HG03439 (cell line): ENCODE measurements around the gene KRT3.

Experiments
- ATAC-seq: cut with Tn5 transposase; IDR thresholded peaks from one replicate; pipeline ENCODE4 v1.9.1; 2021; ENCODE audit warnings: mild to moderate bottlenecking, moderate library complexity; ENCODE audit not compliant: unreplicated experiment

KRT3 gene

DNA sequence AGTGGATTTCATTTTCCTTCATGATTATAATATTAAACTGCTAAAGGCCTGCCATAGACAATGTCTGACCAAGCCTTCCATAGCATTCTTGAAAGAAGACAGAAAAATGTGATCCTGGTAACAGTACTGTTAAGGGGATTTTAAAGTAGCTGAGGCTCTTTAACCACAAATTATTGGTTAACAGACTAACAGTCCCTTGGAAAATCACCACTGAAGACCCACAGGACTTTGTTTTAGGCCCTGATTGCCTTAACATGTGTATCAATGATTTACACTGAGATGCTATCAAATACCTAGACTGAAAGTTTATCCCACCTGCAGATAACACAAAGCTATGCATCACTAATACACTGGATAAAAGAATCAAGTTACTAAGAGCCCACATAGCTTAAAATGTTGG, 32.2 kb upstream of the KRT3 start:
- no peak for ATAC-seq

DNA sequence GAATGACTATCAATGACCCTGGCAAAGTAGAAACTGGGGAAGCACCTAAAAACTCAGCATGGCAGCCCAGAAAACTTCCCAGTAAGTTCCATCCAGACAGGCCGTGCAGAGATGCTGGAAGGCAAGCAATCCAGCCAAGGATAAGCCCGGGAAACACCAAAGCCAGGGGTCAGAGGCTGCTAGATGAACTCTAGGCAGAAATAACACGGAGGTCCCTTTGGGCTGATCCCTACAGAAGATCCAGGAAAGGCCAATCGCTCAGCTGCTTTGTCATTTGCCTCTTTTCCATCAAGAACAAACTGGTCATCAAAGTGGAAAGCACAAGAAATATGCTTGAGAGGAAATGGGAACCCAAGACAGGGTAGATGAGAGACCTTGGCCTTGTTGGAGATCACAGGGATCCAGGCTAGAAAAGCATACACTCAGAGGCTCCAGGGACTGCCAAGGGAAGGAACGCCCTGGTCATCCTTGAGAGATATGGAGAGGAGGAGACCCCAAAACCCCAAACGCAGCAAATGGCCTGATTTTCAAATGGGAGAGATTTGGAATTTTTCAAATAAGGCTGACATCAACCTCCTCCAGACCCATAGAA, 31.7 kb upstream of the KRT3 start:
- no peak for ATAC-seq

DNA sequence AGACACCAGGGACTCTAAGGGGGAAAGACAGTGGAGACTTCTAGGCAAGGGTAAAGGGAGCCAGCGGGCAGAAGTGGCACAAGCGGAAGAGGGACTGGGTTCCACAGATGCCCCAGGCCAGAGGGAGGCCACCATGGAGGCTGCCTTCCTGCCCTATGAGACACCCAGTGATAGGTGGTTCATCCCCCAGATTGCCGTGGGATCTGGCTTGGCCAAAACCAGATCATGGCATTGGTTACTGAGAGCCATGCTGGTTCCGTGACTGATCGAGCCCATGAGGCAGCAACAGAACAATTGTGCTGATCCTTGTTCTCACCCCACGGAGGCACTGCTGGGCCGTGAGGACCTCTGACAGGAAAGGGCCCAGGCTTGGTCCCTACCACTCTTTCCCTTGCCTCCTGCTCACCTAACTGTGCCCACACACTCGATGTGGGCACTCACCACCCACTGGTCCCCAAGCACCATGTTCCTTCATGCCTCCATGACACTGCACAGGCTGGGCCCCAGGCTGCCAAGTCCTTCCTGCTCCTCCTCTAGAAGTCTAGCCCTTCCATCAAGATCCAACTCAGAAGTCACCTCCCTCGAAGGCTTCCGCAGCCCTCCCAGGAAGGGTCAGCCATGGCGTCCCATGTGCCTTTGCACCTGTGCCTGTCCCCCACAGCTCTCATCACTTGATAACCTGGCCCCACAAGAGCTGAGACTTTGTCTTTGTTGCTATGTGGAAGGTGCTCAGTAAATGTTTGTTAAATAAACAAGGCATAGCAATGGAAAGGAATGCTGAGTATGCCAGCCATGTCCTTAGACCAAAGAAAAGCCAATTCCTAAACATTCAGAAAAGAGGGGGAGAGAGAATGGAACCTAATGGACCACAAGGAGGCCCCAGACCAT, 30.9 kb upstream of the KRT3 start:
- no peak for ATAC-seq

DNA sequence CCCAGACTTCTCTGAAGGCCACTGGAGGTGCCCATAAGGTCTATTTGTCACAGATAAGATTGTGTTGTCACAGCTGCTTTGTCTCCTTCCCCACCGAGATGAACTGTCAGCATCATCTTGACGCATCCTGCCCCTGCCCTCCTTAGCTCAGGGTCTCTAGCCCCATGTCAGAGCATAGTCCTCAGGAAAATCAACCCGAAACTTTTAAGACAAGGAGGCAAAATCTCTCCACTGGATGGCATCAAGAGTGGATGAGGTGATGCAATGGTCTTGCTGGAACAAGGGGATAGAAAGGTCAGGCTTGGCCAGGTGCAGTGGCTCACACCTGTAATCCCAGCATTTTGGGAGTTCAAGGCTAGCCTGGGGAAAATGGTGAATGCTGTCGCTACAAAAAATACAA, 30.0 kb upstream of the KRT3 start:
- no peak for ATAC-seq

DNA sequence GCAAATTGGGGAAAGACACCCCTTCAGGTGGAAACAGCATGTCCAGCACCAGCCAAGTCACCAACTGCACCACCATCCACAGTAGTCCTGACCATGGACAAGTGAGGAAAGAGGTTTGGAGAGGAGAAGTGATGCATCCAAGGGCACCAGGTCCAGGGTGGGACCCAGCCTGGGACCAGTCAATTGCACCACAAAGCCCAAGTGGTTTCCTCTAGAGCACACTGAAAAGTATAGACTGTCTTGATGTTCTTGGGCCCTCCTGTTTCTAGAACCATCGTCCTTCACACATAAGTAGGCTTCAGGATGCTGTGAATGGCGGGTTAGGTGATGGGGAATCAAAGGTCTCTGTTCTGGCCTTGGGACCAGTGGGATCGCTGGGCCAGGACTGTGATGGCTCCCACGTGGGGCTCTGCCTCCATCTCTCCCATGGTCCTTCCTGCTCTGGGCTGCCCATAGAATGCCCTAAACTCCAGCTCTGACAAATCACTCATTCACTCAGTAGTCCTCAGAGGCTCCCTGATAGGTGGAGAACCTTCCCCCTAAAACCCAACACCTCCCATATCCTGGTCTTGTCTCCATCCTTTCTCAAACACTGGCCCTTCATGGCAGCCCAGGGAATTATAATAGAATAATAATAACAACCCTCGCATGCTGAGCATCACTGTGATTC, 29.0 kb upstream of the KRT3 start:
- no peak for ATAC-seq

DNA sequence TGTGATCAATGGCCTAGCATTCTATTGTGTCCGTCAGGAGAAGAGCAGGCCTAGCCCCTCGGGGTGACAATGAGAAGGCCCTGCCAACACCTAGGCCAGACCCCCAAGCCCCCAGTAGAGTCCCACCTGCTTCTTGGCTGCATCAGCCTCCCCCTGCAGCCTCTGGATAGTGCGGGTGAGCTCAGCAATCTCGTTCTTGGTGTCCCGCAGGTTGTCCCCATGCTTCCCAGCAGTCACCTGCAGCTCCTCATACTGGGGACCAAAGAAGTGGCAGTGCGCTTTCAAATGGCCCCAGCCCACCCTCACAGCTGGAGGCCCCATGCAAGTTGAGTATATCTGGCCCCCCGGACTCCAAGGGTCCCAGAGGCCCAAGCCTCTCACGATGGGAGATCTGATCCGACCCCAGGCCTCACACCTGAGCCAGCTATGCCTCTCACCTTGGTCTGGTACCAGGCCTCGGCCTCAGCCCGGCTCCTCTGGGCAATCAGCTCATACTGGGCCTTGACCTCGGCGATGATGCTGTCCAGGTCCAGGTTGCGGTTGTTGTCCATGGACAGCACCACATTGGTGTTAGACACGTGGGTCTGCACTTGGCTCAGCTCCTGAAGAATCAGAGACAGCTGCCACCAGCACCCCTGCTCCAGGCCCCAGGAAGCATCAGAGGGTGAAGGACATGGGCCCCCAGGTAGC, 28.0 kb upstream of the KRT3 start:
- ATAC-seq = no peak

DNA sequence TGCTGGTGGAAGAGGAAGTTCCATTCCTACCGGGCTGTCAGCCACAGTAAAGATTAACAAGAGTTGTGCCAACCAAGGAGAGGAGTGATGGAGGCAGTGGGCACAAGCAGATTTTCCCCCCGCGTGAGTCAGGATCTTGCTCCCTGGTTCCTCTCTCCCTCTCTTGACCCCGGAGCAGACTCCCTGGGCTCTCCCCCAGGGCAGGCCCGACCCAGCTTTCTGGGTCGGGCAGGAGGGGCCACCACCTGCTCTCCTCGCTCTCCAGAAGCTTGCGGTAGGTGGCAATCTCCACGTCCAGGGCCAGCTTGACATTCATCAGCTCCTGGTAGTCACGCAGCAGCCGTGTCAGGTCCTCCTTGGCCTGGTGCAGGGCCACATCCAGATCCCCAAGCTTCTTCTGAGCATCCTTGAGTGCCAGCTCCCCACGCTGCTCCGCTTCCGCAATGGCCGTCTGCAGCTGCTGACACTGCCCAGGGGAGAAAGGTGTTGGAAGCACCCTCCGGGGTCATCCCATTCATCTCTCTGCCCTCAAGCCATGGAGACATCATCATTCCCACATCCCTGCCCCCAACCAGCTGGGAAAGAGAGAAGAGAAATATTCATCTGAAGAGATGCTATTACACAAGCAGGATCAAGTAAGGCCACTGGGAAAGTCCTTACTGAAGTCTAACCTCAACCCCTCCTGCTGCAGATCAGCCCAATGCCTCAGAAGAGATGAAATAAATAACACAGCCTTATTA, 27.0 kb upstream of the KRT3 start:
- no peak for ATAC-seq

DNA sequence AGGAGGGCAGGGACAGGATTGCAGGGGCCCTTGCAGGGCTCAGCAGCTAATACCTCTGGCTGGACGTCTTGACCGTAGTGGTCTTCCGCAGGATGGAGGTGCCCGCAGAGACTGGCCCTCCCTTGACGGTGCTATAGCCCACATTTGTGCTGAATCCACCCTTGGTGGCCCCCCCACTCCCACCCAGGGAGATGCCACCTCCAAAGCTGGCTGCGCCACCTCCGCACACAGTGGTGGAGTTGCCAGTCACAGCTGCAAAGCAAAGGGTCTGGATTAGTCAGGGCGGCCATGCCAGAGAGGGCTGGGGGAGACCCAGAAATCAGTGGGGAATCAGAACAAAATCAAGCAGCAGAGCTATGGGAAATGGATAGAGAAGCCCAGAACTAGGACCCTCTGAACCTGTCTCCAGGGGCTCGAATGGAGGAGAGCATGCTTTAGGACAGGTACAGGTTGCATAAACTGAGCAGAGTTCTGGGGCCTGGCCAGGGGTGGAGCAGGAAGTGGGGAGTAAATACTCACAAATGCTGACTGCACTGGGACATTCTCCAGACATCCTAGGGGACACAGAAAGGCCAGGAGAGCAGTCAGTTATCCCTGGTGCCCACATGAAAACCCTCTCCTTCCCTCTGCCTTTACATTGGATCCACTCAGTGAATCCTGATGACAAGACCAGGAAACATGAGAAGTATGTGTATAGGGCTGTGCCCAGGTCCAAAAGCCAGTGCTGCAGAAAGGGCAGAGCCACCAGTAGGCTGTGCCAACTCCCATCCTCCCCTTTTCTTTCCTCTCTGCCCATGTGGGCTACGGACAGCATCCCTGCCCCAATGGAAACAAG, 26.1 kb upstream of the KRT3 start:
- no peak for ATAC-seq

DNA sequence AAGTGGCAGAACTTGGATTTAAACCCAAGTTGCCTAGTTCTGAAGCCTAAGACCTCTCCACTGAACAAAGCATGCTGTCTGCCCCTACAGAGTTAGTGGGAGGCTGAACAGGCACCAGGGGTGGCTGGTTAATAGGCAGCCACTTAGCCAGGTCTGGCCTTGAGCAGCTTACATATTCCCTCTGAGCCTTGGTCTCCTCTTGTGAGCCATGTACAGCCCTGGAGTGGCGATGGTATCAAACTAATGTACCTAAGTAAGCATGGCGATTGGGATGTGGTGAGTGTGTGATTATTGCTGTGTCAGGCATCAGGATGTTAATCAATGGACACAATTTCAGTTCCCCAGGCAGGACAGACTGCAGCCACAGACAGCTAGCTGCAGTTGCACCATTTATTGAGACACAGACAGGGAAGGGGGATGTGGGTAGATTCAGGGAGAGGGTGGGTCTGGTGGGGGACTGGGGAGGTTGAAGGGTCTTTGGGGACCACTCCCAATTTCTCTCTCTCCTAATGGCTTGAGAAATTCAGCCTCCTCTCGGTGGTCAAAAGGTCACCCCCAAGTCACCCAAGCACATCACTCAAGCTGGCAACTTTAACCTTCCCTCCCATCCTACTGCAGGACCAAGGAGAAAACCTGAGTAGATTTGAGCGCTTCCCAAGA, 25.3 kb upstream of the KRT3 start:
- no peak for ATAC-seq

DNA sequence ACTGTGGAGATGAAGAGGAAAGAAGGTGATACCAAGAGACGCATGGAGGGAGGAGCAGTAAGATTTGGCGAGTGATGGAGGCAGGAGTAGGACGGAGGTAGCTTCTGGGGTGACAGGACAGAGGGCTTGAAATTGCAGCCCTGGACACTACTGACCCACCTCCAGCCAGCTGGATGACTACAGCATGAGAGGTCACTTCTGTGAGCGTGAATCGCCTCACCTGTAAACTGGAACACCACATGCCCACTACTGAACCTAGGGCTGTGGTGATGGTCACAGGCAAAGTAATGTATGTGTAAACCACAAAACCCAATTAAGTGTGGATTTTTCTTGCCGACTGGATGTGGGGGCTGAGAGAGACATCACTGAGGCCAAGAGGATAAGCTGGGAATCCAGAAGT, 24.6 kb upstream of the KRT3 start:
- ATAC-seq = no peak

DNA sequence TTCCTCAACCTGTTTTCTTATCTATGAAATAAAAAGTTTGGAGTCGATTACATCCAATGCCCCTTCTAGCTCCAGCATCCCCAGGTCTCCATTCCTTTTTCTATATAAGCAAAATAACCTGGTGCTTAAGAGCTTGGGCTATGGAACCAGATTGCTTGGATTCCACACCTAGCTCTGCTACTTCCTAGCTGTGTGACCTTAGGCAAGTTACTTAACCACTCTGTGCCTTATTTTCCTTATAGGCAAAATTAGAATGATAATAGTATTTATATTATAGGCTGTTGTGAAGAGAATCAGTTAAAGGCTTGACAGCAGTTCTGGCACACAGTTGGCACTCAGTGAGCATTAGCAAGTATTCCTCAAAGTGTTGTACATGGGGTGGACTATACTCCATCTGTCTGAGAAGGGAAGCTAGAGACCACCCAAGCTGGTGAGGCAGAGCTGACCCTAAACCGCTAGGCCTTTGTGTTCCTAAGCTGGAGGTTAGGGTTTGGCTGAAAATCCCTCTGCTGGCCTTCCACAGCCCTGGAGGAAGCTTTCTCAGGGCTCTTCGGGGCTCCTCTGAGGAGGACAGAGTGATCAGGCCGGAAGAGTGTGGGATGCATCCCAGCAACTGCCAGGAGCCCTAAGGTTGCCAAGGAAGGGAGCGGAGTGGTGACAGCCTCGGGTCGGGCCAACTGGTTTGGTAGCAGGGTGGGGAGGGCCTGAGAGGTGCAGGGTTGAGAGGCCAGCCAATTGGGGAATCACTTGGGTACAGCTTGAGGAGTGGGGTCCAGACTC, 24.0 kb upstream of the KRT3 start:
- no peak for ATAC-seq

DNA sequence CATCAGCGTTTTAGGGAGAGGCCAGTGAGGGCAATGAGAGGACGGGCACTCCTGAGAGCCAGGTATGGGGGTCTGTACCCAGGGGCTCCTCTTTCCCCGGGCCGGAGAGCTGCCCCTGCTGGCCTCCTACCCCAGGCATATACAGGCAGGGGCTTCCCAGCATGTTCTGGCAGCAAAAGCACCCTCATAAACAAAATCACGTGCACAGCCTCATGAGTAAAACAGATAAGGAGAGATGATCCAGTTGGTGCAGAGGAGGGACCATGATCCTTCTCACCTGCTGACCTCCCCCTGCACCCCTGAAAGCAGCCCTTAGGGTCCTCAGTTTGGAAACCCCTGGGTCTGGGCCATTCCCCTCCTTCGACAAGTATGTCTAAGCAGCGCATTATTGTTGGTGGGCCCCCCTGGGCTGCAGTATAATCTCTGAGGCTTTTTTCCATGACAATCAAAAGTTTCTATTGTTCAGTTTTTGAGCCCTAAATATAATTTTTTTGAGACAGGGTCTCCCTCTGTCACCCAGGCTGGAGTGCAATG, 23.0 kb upstream of the KRT3 start:
- ATAC-seq = no peak

DNA sequence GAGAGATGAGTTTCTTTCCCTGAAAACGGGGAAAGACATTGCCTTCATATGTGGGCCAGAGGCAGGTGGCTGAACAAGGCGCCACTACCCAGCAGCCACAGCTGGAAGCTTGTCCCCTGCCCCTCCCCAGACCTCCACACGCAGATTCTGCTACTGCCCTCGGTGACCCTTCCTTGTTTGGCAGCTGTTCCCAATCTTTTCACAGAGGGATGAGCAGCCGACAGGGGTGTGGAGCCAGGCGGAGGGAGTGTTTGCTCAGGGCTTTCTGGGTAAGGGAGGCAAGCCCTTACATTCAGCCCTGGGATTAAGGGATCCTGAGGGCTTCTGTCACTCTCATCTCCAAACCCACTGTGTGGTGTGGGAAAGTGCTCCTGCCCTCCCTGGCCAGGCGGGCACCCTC, 22.5 kb upstream of the KRT3 start:
- no peak for ATAC-seq

DNA sequence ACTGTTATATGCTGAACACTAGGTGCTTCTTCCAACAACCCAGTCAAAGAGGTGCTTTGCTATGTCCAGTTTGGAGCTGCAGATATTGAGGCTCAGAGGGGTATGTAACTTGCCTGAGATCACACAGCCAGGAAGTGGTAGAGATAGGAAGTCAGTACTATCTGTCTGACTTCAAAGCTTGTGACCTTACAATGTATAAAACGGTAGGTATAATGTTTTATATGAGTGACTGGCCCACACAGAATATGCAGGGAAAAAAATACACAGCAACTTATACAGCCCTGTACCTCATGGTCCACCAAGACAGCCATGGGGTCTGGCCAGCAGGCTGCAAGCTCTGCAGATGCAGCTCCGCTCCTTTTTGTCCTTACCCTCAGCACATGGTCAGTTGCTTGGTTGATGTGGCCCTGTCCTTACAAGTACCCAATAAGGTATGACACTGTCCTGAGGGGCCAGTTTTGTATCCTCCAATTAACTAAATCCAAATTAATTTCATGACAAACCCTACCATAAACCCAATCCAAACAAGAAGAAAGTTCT, 21.9 kb upstream of the KRT3 start:
- ATAC-seq = no peak

DNA sequence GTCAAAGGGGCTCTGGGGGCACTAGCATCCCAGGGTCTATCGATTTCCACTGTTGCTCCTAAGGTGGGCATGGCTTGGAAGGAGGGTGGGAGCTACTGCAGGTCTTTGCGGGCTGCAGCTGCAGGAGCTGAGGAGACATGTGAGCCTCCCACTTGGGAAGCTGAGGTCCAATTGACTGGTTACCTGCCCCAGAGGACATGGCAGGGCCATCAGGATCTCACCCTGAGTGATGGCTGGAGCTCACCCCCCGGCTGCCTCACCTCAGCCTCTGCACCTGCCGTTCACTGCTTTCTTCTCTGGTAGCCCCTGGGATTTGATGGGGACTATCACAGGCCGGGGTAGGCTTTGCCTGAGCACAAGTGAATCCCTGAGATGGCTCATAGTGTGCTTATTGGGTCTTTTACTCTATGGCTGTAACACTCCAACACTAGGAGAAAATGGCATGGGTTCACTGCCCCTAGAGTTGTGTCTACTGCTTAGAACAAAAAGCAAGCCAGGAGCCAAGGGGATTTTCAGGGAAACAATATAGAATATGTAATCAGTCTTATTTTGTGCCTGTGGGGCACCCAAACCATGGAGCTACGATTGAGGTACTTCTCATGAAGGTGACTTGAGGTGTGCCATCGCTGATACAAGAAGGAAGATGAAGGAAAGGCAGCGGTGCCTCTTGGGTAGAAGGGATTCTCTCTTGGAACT, 21.2 kb upstream of the KRT3 start:
- no peak for ATAC-seq

DNA sequence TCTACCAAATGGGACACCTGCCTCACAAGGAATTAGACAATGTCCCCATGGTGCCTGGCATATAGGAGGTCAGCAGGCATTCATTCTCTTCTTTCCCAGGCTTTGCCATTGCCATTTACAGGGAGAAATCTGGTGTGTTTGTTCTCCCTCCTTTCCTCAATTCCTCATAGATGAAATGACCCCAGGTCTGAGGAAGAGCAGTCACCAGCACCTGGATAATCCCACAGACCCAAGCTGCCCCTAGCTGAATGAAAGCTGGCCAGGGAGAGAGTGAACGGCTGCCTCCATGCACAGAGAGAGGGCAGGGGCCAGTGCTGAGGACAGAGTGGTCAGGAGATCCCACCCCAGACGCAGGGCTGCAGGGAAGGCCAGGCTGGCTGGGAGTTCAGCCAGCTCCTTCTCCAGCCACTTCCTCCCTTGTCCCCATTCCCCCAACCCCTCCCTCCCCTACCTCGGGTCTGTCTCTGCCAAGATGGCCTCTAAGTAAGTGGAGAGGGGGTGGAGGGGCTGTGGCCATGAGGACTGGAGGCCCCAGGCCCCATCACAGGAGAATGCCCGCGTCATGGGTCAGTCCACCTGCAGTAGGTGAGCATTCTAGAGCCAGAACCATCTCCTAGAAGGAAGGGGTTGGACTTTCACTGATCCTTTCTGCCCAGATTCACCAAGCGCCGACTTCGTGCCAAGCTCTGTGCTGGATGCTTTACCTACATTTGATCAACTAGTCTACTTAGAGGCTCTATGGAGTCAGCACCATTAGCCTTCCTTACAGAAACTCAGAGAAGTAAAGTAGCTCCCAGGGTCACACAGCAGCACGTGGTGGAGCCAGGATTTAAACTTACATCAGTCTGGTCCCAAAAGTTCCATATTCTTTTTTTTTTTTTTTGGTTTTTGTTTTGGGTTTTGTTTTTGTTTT, 20.0 kb upstream of the KRT3 start:
- ATAC-seq = no peak
